NT2/D1 (cell line): ENCODE measurements around the gene ACADS.

Experiments
- DNase-seq: peaks from one replicate; pipeline ENCODE4 v3.0.0-alpha.2; 2011; ENCODE audit warnings: low read depth, low spot score
- H3K27me3 ChIP-seq: 2 replicates; pipeline ENCODE4 v1.6.0; 2011; ENCODE audit warnings: mild to moderate bottlenecking; ENCODE audit not compliant: insufficient read length, insufficient read depth
- H3K36me3 ChIP-seq: 2 replicates; pipeline ENCODE4 v1.6.1; 2011; ENCODE audit warnings: mild to moderate bottlenecking, low read length, mixed read lengths; ENCODE audit not compliant: insufficient read depth, insufficient read length
- H3K4me1 ChIP-seq: 2 replicates; pipeline ENCODE4 v1.5.1; 2011; ENCODE audit not compliant: insufficient read depth, insufficient read length
- H3K4me3 ChIP-seq: 2 replicates; pipeline ENCODE4 v1.5.1; 2011; ENCODE audit warnings: low read depth; ENCODE audit not compliant: insufficient read length
- H3K9ac ChIP-seq: 2 replicates; pipeline ENCODE4 v1.6.0; 2011; ENCODE audit warnings: low read depth; ENCODE audit not compliant: insufficient read length
- H3K9me3 ChIP-seq: 2 replicates; pipeline ENCODE4 v1.5.1; 2011; ENCODE audit warnings: mild to moderate bottlenecking, low read length; ENCODE audit not compliant: insufficient read depth
- SUZ12 ChIP-seq: IDR thresholded peaks from 2 replicates; pipeline ENCODE4 v1.6.1; 2011; ENCODE audit not compliant: insufficient read length, insufficient read depth; ENCODE audit errors: extremely low read depth
- YY1 ChIP-seq: IDR thresholded peaks from 2 replicates; pipeline ENCODE4 v1.6.1; 2011; ENCODE audit not compliant: insufficient read length, insufficient read depth
- ZNF274 ChIP-seq: IDR thresholded peaks from 2 replicates; pipeline ENCODE4 v1.6.1; 2011; ENCODE audit warnings: mild to moderate bottlenecking, low read depth, low read length

The ACADS gene

DNA sequence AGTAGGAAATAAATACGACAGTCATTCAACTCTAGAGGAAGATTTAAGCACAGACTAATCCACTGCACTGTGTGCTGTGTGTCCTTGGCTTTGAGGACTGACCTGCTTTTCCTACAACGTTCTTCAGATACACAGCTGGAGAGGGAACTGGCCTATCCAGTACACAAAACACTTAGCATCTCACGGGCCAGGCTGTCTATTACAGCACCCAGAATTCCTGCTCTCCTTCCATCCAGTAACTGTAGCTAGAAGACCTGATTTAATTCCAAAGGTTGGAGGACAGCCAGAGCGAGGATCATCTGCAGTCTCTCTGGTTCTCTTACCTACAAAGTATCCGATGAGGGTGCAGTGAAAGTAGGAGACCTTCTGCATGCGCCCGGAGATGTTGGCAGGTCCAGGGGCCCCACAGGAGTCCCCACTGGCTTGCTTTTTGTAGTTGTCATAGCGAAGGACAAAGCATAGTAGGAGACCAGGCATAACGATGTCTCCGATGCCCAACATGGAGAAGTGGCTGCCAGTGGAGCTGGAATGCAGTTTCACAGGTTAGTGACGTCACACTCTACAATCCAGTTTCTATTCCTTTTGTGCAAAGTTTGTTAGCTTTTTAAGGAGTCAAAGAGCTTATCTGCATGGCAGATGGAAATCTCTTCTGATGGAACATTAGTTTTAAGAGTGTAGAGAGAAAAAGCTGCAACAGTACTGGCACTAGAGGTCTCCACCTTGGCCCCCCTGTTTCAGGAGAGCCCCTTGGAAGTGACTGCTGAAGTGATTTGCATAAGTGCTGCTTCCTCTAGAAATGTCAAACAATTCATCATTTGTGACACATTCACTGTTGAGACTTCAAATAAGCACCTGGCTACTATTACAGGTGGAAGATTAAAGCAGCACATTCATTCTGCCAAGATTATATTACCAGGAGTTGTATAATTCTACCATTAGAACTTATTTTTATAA is 41.7 kb downstream of the ACADS start:
- Histone ChIP-seq H3K9ac (no peak overlapping the region), H3K4me1 (no peaks in the 10 kb centered on the region), H3K36me3 (peaks cover 58% of the 10 kb centered on the region), H3K9me3 (peaks cover 4% of the 10 kb centered on the region; the same call in 1 of the 2 replicates), H3K27me3 (no peaks in the 10 kb centered on the region), H3K4me3 (no peak overlapping the region)
- TF ChIP-seq YY1 (no peak), SUZ12 (no peak), ZNF274 (no peak)
- DNase-seq, result no peak

DNA sequence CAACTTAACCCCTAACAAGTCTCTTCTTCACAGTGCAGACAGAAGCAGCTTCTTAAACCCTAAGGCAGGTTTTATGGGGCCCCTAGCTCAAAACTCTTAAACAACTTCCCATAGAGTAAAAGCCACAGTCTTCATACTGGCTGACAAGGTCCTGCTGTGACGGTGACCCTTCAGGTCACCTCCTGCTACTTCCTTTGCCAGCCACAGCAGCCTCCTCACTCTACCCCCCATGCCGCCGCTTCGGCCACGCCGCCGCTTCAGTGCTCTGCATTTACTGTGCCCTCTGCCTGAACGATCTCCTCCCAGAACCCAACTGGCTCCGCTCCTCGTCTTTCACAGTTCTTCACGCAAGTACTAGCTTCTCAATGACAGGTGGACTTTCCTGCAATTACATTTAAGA is 45.5 kb downstream of the ACADS start:
- peaks cover 36% of the 10 kb centered on the region for H3K36me3 ChIP-seq
- DNase-seq, result no peak

DNA sequence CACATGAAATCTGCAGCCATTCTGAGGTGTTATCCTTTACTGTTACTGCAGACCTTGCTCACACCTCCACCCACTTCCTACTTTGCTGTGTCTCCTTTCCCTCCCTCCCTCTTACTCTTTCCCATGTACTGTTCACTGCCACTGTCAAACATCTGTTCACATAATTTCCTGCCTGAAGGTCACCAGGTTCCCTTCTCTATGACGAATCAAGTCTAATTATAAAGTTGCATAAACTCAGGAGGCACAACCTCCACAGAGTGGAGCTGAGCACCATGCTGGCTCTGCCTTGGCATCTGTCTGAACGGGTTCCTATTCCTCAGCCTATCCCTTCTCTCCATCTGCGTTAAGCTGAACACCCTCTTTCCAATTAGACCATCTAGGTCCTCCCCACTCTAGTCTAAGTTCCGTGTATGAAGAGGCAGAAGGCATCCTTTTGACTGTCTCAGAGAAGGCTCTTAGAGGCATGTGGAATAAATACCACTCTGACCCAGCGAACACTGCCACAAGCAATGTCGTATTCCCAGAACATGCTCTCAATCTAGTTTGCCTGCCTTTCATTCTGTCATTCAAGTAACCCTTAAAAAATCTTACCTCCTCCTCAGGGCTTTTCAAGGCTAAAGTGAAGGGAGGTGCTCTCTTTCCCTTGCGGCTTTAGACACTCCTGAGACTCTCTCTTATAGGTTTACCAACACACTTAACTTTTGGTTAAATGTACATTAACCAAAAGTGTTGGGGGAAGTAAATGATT is 48.7 kb downstream of the ACADS start:
- H3K4me1 ChIP-seq, result no peaks in the 10 kb centered on the region
- no peak overlapping the region for H3K9ac ChIP-seq
- no peaks in the 10 kb centered on the region for H3K9me3 ChIP-seq
- TF ChIP-seq YY1 (no peak), ZNF274 (no peak), SUZ12 (no peak)
- no peak for DNase-seq
- H3K4me3 ChIP-seq, result no peak overlapping the region
- peaks cover 7% of the 10 kb centered on the region for H3K36me3 ChIP-seq
- no peaks in the 10 kb centered on the region for H3K27me3 ChIP-seq

More for the DNA sequence above, 45.5 kb downstream of the ACADS start:
- H3K9ac ChIP-seq, result no peak overlapping the region
- H3K4me1 ChIP-seq, result no peaks in the 10 kb centered on the region
- H3K9me3 ChIP-seq, result peaks cover 4% of the 10 kb centered on the region; the same call in 1 of the 2 replicates
- no peak for TF ChIP-seq SUZ12
- TF ChIP-seq YY1, result no peak
- TF ChIP-seq ZNF274, result no peak
- no peaks in the 10 kb centered on the region for H3K27me3 ChIP-seq
- H3K4me3 ChIP-seq, result no peak overlapping the region

GRCh38 chr12:120775862-120776552 is 50.4 kb downstream of the ACADS start:
- Histone ChIP-seq H3K9ac (no peak overlapping the region), H3K27me3 (no peaks in the 10 kb centered on the region), H3K9me3 (no peaks in the 10 kb centered on the region), H3K4me1 (no peaks in the 10 kb centered on the region), H3K36me3 (peaks cover 10% of the 10 kb centered on the region), H3K4me3 (no peak overlapping the region)
- no peak for DNase-seq
- no peak for TF ChIP-seq YY1
- TF ChIP-seq SUZ12, result no peak
- no peak for TF ChIP-seq ZNF274

- no peak for DNase-seq
Measured at GRCh38 chr12:120783197-120783596, 57.6 kb downstream of the ACADS start.

DNA sequence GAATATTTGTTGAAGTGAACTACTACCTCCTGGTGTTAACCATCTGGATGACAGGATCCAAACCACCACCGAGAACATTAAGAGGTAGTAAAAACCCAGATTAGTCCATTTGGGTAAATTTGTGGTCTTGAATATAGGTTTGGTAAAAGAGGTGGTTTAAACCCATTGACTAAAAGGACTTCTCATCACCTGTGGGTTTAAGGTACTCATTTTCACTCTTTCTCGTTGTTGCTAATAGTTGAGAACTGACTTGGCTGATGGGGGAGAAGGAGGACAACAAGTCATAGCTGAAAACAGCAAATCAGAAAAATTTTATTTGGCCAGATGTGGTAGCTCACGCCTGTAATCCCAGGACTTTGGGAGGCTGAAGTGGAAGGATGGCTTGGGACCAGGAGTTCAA is 59.2 kb downstream of the ACADS start:
- no peaks in the 10 kb centered on the region for H3K9me3 ChIP-seq
- no peak overlapping the region for H3K4me3 ChIP-seq
- peaks cover 32% of the 10 kb centered on the region for H3K36me3 ChIP-seq
- no peak overlapping the region for H3K9ac ChIP-seq
- TF ChIP-seq ZNF274 (no peak), SUZ12 (no peak), YY1 (no peak)
- DNase-seq, result no peak
- H3K4me1 ChIP-seq, result no peaks in the 10 kb centered on the region
- no peaks in the 10 kb centered on the region for H3K27me3 ChIP-seq

More at GRCh38 chr12:120783197-120783596, 57.6 kb downstream of the ACADS start:
- no peaks in the 10 kb centered on the region for H3K27me3 ChIP-seq
- no peak overlapping the region for H3K9ac ChIP-seq
- H3K36me3 ChIP-seq, result peaks cover 32% of the 10 kb centered on the region
- H3K9me3 ChIP-seq, result no peaks in the 10 kb centered on the region
- no peak for TF ChIP-seq YY1
- TF ChIP-seq SUZ12, result no peak
- TF ChIP-seq ZNF274, result no peak
- H3K4me1 ChIP-seq, result no peaks in the 10 kb centered on the region
- H3K4me3 ChIP-seq, result no peak overlapping the region
